ENCODE measurements around the gene ODAD2. TPM values are rescaled to one million over a fixed set of nuclear protein-coding genes. Genes with fewer than 3 reads are reported as not detected.

The ODAD2 gene
- total RNA-seq, 4 donors from 2014 or later = 1.7 TPM; not detected in 3

GRCh38 chr10:28010821-28011220 is 11.9 kb upstream of the ODAD2 start:
- Histone ChIP-seq H3K27me3 (no peaks in the 10 kb centered on the region), H3K4me1 (no peaks in the 10 kb centered on the region), H3K27ac (no peak overlapping the region), H3K9me3 (peaks cover 0 to 8% (median 0%) of the 10 kb centered on the region in 4 donors), H3K36me3 (no peaks in the 10 kb centered on the region), H3K4me3 (no peak overlapping the region)
- WGBS, 2 donors = 92 to 100% methylated on average over 1 of the region's 1 CpG
- no peak for TF ChIP-seq POLR2A (IDR thresholded peaks at IDR 0.05)
- no peak for TF ChIP-seq CTCF (IDR thresholded peaks at IDR 0.05)
- no peak for TF ChIP-seq EP300 (IDR thresholded peaks at IDR 0.05)
- no peak for DNase-seq (ENCODE audit: low spot score in 2 of 2)

- WGBS, 2 donors = 76% methylated on average over 3 of the region's 3 CpGs
Observed at GRCh38 chr10:28008054-28008453, 9.2 kb upstream of the ODAD2 start.

GRCh38 chr10:28001353-28001752 is 2.5 kb upstream of the ODAD2 start:
- 91 to 93% methylated on average over 7 of the region's 7 CpGs for WGBS, 2 donors
- no peak for DNase-seq (ENCODE audit: low spot score in 2 of 2)
- H3K27ac ChIP-seq = no peak overlapping the region
- peaks cover 0 to 8% (median 0%) of the 10 kb centered on the region in 4 donors for H3K4me1 ChIP-seq
- no peaks in the 10 kb centered on the region for H3K9me3 ChIP-seq
- TF ChIP-seq CTCF (IDR thresholded peaks at IDR 0.05) (no peak), EP300 (IDR thresholded peaks at IDR 0.05) (no peak), POLR2A (IDR thresholded peaks at IDR 0.05) (no peak)
- peaks cover 0 to 9% of the 10 kb centered on the region in 2 donors for H3K27me3 ChIP-seq
- no peak overlapping the region for H3K4me3 ChIP-seq
- H3K36me3 ChIP-seq = no peaks in the 10 kb centered on the region

More at GRCh38 chr10:28008054-28008453, 9.2 kb upstream of the ODAD2 start:
- Histone ChIP-seq H3K4me3 (no peak overlapping the region), H3K27me3 (no peaks in the 10 kb centered on the region), H3K27ac (no peak overlapping the region), H3K4me1 (no peaks in the 10 kb centered on the region), H3K36me3 (no peaks in the 10 kb centered on the region), H3K9me3 (no peaks in the 10 kb centered on the region)
- no peak for DNase-seq (ENCODE audit: low spot score in 2 of 2)
- TF ChIP-seq EP300 (IDR thresholded peaks at IDR 0.05) (no peak), POLR2A (IDR thresholded peaks at IDR 0.05) (no peak)

DNA sequence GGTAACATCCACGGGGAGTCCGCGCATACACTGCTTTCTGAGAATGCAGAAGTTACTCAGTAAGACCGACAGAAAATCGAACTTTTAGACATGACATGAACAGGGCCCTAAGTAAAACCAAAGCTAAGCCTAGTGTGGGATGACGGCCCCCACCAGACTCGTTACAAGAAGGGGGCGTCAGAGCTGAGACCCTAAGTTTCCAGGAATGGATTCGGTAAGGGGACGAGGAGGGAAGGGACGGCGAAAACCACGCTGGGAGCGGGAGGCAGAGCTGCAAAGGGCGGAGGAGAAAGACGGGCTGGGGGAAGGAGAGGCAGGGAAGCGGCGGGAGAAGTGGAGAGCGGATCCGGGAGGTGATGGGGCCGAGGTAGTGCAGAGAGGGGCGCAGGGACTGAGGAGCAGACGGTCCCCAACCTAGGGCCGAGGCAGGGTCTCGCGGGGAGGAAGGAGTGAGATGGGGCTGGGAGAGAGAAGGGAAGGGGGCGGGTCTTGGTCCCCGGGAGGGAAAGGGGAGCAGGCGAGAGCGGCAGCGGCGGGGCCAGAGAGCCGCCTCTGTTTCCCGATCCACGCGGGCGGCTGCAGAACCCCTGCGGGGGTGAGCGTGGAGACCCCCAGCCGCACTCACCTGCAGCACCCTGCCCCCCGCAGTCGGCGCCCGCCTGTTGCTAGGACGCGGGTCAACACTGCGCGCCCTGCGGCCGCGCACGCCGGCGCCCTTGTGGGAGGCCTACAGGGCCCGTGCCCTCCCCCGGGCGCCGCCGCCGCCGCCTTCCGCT is 513 bp downstream of the ODAD2 start:
- H3K27me3 ChIP-seq = peaks cover 0 to 9% of the 10 kb centered on the region in 2 donors
- peaks cover 0 to 8% (median 0%) of the 10 kb centered on the region in 4 donors for H3K4me1 ChIP-seq
- no peak overlapping the region for H3K27ac ChIP-seq
- TF ChIP-seq CTCF (IDR thresholded peaks at IDR 0.05) (no peak), EP300 (IDR thresholded peaks at IDR 0.05) (no peak), POLR2A (IDR thresholded peaks at IDR 0.05) (no peak)
- no peaks in the 10 kb centered on the region for H3K9me3 ChIP-seq
- WGBS, 2 donors = 2% methylated on average over 38 to 39 of the region's 62 CpGs
- peak overlapping the region; percentile 31 to 75 (median 56) for H3K4me3 ChIP-seq
- no peaks in the 10 kb centered on the region for H3K36me3 ChIP-seq
- DNase-seq (ENCODE audit: low spot score in 2 of 2) = no peak

DNA sequence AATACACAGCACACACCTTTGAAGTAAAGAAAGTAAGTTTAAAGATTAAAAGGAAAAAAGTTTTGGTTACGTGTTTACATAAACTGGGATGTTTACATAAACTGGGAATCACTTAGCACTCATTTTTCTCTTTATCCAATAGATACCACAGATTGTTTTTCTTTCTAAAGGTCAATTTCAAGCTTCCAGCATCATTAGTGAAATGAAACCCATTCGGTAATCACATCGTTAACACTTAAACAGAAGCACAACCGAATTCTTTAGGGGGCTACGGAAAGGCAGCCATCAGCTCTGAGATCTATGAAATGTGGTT is 1.1 kb downstream of the ODAD2 start:
- TF ChIP-seq CTCF (IDR thresholded peaks at IDR 0.05) = no peak
- no peak for TF ChIP-seq POLR2A (IDR thresholded peaks at IDR 0.05)
- no peak for TF ChIP-seq EP300 (IDR thresholded peaks at IDR 0.05)
- Histone ChIP-seq H3K4me1 (peaks cover 0 to 8% (median 0%) of the 10 kb centered on the region in 4 donors), H3K4me3 (peak overlapping the region in 3 of 4 donors; percentile 53 to 75 (median 58)), H3K36me3 (no peaks in the 10 kb centered on the region), H3K27me3 (peaks cover 0 to 9% of the 10 kb centered on the region in 2 donors), H3K27ac (no peak overlapping the region), H3K9me3 (no peaks in the 10 kb centered on the region)
- no peak for DNase-seq (ENCODE audit: low spot score in 2 of 2)
- WGBS, 2 donors = 15 to 16% methylated on average over 5 of the region's 5 CpGs
